Ramos (cell line): Measurements from ENCODE around the gene NFATC2IP.
"Not testable (repeated sequence)": the region's sequence is repeated elsewhere in the genome, so short reads cannot be mapped to it uniquely, and the experiment has no call there.

Experiments
- in situ Hi-C: fragments of 300-500 bp; cut with MboI; formaldehyde crosslinking; loops from one replicate; pipeline ENCODE4 v1.14.3; 2022; ENCODE audit warnings: low sequenced_read_pairs; ENCODE audit not compliant: unreplicated experiment

The NFATC2IP gene

GRCh38 chr16:28925386-28926228 is 25.1 kb upstream of the NFATC2IP start:
- in situ Hi-C loops = no loop called here

- in situ Hi-C loops = not testable (repeated sequence)
These were observed 24.5 kb upstream of the NFATC2IP start for GRCh38 chr16:28926284-28926683.

- in situ Hi-C loops = no loop called here
These were observed 22.9 kb upstream of the NFATC2IP start for GRCh38 chr16:28927815-28928214.

- in situ Hi-C loops = no loop called here
These were observed 20.5 kb upstream of the NFATC2IP start for GRCh38 chr16:28930203-28930602.

GRCh38 chr16:28930652-28931051 is 20.1 kb upstream of the NFATC2IP start:
- in situ Hi-C loops = no loop called here

- in situ Hi-C loops = no loop called here
These were observed 18.9 kb upstream of the NFATC2IP start, which contains the start of gene CD19 for GRCh38 chr16:28931801-28932225. CD19 (plus strand) TSS chr16:28931971; CDS start chr16:28932001, 30 bp downstream.

- in situ Hi-C loops = no loop called here
These were observed 18.2 kb upstream of the NFATC2IP start for GRCh38 chr16:28932339-28933141.

- in situ Hi-C loops = no loop called here
These were observed 17.6 kb upstream of the NFATC2IP start for GRCh38 chr16:28933171-28933570.

GRCh38 chr16:28935346-28935745 is 15.4 kb upstream of the NFATC2IP start:
- in situ Hi-C loops = no loop called here

GRCh38 chr16:28935924-28936783 is 14.6 kb upstream of the NFATC2IP start:
- in situ Hi-C loops = no loop called here

GRCh38 chr16:28936784-28937155 is 14.0 kb upstream of the NFATC2IP start:
- in situ Hi-C loops = no loop called here

GRCh38 chr16:28937222-28937876 is 13.4 kb upstream of the NFATC2IP start:
- in situ Hi-C loops = no loop called here

GRCh38 chr16:28938721-28939120 is 12.0 kb upstream of the NFATC2IP start:
- in situ Hi-C loops = no loop called here

- in situ Hi-C loops = not testable (repeated sequence)
These were observed 10.9 kb upstream of the NFATC2IP start for GRCh38 chr16:28939825-28940224.

GRCh38 chr16:28943281-28943680 is 7.5 kb upstream of the NFATC2IP start:
- in situ Hi-C loops = no loop called here

GRCh38 chr16:28946681-28947080 is 4.1 kb upstream of the NFATC2IP start:
- in situ Hi-C loops = loop anchor here (5.0 kb wide), 1 partner anchor 79 kb away; no protein-coding TSS in a partner anchor

- in situ Hi-C loops = no loop called here
These were observed 740 bp downstream of the NFATC2IP start for GRCh38 chr16:28951410-28951943.

- in situ Hi-C loops = no loop called here
These were observed 7.5 kb downstream of the NFATC2IP start for GRCh38 chr16:28958216-28958615.

- in situ Hi-C loops = no loop called here
These were observed 8.1 kb downstream of the NFATC2IP start for GRCh38 chr16:28958836-28959235.
